Right lung (tissue), 5 donors: Measurements from ENCODE around the gene CEP350. TPM values are rescaled to one million over a fixed set of nuclear protein-coding genes. Genes with fewer than 3 reads are reported as not detected.

Experiments
- DNase-seq, 2 donors: peaks; one replicate each; pipeline ENCODE4 v3.0.0-alpha.2; 2013
- polyA plus RNA-seq, 5 donors: library from polyadenylated mRNA; unstranded; fragments of 120-200 nt; gene quantifications; one replicate each; pipeline versions ENCODE4 v1.2.1 to v1.2.3, GENCODE V29; 2013; ENCODE audit warnings: inconsistent platforms in 1 of 5, low replicate concordance in 1 of 5; ENCODE audit not compliant: insufficient read length in 5 of 5, insufficient read depth in 1 of 5

The CEP350 gene
- polyA plus RNA-seq, 5 donors = 19.6 to 34.6 (median 30.7) TPM

DNA sequence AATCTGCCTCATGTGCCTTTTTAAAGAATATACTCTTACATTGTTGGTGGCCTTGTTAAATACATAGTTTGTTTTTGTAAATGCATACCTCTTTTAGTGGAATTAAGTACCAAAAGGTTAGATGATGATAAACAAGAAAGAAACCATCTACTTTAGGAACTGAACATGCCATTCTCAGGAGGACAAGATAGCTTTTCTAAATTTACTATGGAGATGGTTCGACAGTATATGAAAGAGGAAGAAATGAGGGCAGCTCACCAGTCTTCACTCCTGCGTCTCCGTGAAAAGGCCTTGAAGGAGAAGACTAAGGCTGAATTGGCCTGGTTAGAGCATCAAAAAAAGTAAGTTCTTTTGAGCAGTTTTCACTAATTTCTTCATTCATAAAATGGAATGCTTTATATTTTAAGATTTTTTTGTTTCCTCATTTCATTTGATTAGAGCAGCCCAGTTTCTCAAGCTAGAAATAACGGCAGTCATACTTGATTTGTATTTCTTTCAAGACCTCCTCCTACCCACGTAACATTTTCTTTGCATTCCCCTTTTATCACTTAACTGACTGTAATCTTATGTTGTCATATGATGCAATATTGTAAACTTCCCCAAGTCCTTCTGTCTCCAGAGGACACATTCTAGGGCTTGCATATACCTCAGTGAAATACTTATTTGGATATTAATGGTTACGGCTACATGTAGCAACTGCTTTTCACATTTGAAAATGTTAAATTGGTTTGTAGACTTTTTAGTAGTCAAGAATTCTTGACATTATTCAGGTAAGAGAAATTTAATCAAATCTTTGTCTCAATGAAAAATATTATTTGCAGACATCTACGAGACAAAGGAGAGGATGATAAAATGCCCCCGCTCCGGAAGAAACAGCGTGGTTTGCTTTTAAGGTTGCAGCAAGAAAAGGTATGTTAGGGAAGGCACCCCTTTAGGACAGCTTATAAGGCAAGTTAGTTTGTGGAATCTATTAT is 99.3 kb downstream of the CEP350 start:
- DNase-seq = no peak

DNA sequence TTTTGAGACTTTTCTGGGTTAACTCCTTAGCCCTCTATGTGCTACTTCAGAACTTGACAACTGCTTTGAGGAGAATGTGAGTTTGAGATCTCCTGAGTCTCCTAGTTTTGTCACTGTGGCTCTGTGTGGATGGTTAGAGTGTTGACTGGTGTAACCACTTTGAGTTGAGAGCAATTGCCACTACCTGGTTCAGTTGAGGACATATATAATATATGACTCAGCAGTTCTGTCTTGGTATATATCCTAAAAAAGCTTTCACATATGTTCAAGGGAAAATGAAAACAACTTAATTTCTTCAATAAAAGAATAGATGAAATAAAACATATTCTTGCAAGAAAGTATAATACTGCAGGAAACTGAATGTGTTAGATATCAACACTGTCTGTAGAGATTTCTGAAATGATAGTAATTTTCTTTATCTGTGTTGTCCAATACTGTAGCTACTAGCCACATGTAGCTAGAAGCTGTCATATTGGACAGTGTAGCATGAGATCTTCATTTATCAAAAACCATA is 103.3 kb downstream of the CEP350 start:
- no peak for DNase-seq

DNA sequence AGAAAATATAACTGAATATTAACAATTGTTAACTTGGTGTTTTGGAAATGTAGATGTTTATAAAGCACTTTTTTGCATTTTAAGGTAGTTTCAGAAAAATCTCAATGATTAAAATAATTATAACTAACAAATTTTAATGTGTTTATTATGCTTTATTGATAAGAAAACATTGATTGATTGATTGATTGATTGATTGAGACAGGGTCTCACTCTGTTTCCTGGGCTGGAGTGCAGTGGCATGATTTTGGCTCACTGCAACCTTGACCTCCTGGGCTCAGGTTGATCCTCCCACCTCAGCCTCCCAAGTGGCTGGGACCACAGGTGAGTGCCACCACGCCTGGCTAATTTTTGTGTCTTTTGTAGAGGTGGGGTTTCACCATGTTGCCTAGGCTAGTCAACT is 106.4 kb downstream of the CEP350 start:
- no peak for DNase-seq

DNA sequence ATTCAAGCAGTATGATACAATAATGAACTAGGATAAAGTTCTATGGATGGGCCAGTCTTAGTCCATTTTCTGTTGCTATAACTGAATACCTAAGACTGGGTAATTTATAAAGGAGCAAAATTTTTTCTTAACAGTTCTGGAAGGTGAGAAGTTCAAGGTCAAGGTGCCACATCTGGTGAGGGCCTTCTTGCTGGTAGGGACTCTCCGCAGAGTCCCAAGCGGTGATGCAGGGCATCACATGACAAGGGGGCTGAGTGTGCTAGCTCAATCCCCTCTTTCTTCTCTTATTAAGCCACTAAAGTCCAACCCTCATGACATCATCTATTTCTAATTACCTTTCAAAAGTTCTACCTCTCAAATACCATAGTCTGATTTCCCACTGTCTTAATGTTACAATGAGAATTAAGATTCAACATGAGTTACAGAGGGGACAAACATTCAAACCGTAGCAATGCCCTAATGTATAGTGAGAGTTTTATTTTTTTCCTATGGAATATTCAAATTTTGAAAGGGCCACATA is 107.9 kb downstream of the CEP350 start:
- no peak for DNase-seq

DNA sequence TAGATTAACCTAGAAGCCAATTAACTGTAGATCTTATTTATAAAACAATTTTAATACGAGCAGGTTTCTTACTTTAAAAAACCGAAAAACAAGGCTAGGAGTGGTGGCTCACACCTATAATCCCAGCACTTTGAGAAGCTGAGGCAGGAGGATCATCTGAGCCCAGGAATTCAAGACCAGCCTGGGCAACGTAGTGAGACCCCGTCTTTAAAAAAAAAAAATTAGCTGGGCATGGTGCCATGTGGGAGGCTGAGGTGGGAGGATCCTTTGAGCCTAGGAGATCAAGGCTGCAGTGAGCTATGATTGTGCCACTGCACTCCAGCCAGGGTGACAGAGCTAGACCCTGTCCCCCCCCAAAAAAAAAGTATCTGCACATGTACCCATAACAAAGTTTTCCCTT is 110.8 kb downstream of the CEP350 start:
- no peak for DNase-seq

DNA sequence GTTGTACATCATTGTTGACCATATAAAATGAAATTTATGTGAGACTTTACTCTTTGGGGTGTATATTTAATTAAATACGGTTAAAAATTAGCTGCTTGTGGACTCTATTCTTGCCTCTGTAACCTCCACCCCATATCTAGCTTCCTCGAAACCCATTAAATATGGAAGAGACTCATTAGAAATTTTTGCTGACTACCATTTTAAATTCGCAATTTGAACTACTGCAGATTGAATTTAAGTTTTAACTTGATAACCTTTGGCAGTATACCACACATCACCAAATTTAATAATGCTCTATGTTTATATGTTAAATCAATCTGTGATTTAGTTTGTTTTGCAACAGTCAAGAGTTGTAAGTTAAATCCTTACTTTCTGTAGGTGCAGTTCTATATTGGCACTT is 111.5 kb downstream of the CEP350 start:
- no peak for DNase-seq

DNA sequence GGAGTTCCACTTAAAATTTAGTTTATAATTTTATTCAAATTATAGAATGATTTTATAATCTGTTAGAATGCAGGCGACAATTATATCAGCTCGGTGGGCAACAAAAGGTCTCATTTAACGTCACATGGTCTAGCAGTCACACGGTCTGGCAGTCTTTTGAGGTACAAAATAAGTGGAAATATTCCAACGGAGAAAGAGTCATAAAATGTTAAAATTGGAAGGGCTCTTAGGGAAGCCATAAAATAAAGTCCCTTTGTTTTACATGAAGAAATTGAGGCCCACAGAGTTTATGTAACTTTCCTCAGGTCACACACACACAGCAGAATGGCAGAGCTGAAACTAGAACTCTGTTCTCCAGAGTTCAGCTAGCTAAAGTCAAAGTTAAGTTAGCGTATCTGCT is 115.7 kb downstream of the CEP350 start:
- no peak for DNase-seq

DNA sequence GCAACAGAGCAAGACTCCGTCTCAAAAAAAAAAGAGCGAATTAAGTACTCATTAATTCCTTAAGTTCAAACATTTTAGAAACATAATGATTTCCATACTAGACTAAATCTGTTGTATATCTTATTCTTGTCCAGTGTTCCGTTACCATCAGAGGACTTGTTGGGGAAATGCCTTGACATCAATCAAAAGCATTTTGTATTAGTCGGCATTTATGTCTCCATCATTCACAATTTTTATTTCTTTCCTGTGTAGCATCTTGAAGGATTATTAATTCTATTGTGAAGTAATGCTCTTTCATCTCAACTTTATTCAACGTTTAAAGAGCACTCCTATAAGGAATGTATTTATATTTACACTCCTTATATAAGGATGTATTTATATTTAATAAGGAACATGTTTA is 117.1 kb downstream of the CEP350 start:
- DNase-seq = no peak

DNA sequence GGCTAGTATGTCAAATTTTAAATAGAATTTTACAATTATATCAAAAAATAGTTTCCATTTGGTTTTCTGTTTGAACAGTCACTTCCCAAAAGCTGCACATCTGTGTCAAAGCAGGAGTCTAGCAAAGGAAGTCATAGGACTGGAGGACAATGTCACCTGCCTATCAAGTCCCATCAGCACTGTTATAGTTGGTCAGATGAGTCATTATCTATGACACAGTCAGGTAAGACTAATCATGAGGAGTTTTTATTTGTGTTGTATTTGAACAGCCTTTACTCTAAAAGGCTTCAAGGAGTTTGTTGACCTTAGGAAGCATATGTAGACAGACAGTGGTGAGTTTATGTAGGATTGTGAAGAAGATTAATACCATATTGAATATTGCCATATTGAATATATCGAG is 125.8 kb downstream of the CEP350 start:
- no peak for DNase-seq

DNA sequence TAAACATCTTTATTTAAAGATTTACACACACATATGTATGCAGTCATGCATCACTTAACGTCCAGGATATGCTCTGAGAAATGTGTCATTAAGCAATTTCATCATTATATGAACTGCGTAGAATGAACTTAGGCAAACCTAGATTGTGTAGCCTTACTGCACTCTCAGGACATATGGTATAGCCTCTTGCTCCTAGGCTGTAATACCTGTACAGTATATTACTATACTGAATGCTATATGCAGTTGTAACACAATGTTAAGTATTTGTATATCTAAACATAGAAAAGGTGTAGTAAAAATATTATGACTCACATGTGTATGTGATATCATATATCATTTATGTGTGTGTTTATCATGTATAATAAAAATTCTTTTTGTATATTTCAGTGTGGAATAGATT is 126.9 kb downstream of the CEP350 start:
- DNase-seq = no peak

DNA sequence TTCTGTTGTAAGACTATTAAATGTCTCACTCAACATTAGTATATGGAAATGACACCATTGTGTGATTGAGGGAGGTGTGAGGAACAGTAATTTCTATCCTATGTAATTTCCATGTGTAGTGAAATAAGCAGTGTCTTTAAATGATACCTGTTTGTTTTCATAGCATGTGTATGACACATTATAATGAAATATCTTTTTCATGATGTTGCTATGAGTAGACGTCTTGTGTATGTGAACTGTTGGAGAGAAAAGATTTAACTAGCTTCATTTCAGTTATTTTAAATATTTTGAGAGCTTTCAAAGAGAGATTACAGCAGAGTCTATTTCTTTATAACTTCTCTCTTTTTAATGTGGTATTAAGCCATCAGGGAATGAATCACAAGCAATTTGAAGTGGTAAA is 128.6 kb downstream of the CEP350 start:
- DNase-seq = no peak

DNA sequence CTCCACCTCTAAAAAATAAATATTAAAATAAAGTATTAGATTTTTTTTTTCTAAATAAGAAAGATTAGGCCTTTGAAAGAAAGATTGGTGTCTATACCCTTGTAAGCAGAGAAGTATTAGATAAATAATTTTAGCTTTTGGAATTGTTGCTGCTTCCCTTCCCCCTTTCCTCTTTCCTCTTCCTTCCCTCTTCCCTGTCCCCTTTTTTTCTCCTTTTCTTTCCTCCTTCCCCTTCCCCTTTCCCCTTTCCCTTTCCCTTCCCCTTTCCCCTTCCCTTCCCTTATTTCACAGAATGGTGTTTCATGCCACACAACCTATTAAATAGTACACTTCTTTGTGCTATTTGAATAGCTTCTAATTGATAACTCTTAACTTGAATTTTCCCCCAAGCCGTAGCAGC is 130.3 kb downstream of the CEP350 start:
- no peak for DNase-seq

DNA sequence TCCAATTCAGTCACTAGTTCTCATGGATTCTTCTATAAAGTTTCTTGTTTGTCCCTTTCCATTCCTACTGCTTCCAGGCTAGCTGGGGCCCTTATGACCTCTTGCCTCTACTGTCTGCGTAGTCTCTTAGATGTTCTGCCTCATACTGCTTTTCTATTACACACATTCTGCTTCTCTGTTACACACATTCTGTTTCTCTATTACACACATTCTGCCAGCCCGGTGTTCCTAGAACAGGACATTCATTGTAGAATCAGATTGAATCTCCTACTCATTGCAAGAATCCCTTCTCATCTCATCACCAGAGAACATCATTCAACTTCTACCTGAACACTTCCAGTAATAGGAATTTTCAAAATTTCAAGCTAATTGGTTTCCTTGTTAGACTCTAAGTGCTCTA is 130.7 kb downstream of the CEP350 start:
- DNase-seq = no peak

DNA sequence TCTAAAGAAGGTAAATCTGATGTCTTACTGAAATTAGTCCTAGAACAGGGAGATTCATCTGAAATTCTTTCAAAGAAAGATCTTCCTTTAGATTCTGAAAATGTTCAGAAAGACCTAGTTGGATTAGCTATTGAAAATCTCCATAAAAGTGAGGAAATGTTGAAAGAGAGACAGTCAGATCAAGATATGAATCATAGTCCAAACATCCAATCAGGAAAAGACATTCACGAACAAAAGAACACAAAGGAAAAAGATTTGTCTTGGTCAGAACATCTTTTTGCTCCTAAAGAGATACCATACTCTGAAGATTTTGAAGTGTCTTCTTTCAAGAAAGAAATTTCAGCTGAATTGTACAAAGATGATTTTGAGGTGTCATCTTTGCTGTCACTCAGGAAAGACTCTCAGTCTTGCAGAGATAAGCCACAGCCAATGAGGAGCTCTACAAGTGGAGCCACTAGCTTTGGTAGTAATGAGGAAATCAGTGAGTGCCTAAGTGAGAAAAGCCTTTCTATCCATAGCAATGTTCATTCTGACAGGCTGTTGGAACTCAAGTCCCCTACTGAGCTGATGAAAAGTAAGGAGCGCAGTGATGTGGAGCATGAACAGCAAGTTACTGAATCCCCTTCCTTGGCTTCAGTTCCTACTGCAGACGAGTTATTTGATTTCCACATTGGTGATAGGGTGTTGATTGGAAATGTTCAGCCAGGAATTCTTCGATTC is 138.5 kb downstream of the CEP350 start:
- no peak for DNase-seq

DNA sequence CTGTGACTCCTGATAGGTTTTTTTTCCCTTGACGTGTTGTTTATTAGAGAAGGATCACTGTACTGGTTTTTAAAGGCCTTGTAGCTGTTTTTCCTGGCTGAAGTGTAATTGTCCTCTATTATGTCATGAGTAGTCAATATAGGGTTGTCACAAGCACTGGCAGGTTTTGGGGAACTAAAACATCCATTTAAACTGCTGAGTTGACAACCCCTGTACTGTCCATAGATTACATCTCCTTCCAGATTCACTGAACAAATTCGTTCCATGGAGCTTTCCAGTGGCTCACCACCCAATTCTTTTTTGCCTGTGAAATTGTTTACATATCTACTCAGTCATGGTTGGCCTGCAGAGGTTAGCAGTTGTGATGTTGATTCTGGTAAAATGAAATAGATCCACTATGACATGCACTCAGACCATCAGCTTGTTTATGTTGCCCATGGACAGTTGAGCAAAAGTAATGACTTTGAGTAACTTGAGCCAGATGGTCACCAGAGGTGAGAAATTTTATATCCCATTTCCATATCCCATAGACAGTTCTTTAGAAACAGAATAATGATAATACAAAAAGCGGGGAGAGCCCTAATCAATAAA is 140.2 kb downstream of the CEP350 start:
- no peak for DNase-seq

DNA sequence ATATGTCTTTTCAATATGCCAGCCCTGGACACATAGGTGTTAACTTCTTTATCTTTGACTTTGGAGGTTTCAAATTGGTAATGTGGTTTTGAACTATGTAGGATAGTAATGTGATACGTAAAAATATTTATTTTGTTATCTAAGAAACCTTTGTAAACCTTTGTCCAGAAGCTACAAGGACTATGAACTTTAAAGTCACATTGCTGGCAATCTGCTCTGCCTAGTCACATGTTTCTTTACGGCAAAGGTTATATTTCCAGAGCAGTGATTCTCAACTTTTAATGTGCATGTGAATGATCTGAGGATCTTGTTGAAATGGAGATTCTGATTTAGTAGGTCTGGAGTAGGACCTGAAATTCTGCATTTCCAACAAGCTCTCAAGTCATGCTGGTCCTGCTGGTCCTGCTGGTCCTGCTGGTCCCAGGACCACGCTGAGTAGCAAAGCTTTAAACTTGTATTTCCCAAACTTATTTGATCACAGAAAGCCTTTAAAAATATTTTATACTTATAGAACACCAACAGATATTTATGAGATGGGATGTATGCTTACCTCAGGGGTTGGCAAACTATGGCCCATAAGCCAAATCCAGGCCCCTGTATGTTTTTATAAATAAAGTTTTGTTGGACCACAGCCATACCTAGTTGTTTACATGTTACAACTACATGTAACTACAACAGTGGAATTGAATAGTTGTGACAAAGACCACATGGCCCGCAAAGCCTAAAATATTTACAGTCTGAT is 142.1 kb downstream of the CEP350 start:
- DNase-seq = peak; percentile 42 to 53

DNA sequence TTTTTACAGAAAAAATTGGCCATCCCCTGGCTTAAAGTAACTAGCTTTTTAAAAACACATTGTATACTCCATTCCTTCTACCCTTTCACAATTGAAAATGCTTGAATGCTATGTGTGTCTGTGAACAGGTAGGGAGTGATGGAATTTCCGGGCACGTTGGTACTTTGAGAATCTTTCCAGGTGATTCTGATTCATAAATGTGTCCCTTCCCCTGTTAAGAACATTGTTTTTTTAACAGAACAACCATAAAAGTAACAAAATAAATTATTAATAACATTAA is 142.7 kb downstream of the CEP350 start:
- DNase-seq = no peak

DNA sequence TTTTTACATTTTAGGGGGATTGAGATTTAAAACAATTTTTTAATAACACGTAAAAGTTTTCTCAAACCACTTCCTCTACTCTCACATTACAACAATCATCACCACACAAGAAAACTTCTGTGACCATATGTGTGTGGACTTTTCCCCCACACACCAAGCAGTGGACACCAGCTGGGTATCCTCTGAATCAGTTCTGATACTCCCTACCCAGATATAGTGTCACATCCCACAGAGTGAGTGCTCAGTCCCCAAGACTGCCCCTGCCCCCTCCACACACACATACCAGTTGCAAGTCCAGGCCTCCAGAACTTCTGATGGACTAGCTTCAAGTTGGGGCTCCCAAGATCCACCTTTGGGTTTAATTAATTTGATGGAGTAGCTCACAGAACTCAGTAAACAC is 146.8 kb downstream of the CEP350 start:
- no peak for DNase-seq

DNA sequence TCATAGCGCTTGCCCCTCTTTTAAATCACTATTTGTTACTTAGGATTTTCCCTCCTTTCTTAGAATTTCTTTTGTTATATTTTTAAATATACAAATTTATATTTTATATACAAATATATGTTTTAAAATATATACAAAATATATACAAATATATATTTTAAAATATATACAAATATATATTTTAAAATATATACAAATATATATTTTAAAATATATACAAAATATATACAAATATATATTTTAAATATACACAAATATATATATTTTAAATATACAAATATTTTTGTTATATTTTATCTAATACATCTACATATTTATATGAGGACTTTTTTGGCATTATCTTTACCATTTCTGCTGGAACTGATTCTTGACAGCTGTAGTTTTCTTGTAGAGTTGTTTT is 149.2 kb downstream of the CEP350 start:
- DNase-seq = no peak

DNA sequence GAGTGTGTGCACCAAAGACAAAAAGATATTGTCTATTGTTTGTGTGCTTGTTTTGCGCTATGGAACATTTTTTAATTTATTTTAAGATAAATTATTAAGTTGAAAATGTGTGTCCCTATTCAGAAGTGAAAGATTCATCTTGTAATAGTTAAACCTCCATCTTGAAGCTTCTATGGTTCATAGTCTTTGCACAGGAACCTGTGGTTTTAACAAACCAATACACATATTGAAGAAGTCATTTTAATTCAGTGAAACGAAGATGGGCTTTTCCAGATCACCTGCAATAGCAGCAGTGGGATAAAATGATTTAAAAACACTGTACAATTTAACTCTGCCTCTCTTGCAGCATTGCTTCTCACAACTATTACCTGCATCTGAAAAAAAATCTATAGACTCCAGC is 157.5 kb downstream of the CEP350 start:
- DNase-seq = no peak

DNA sequence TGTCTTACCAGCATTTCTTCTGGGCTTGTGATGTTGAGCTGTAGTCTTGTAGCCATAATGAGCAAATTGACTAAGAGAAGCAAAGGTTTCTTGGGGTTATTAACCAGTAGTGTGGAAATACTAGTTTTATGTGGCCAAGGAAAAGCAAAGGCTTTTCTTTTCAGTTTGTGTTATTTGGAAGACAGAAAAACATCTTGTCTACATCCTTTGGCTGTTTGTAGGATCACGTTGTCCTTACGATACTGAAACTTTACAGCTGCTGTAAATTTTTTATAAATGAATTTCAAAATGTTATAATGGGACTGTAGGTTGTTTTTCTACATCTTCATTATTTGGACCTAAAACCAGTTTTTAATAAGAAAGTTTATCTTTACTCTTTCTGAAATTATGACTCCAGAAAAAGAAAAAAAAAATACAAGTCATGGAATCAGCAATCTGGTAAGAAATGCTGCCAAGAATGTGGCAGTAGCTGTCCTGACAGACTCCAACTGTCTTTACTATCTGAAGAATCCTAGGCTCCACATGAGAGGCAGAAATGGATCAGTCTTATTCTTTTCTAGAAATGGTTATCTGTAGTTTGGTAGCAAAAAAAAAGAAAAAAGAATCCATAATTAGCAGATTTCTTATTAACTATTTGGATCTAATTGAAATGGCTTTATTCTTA is 158.5 kb downstream of the CEP350 start:
- DNase-seq = peak; percentile 80 to 85
